Activated naive CD4-positive, alpha-beta T cell treated with anti-CD3 and anti-CD28 coated beads, Interleukin-2, amount 10 ng/mL, durations not matched to agents 7 days and 5 days (primary cell): ENCODE results near the gene OR2V2.
"Not testable (repeated sequence)": the region's sequence is repeated elsewhere in the genome, so short reads cannot be mapped to it uniquely, and the experiment has no call there.

Experiments
- CTCF ChIA-PET: fragments of 350-600 bp; sonication (Branson Sonifier 250); formaldehyde crosslinking; loops from one replicate; lab custom pipeline; 2021; ENCODE audit warnings: antibody characterized with exemption; lab: Charles Lee
- DNase-seq: peaks from one replicate; pipeline ENCODE4 v3.0.0-alpha.2; 2020
- H3K27ac Mint-ChIP-seq: one replicate; pipeline ENCODE4 v1.8.0; 2021; ENCODE audit warnings: mild to moderate bottlenecking, moderate library complexity, mixed read lengths
- H3K27me3 Mint-ChIP-seq: one replicate; pipeline ENCODE4 v1.8.0; 2021; ENCODE audit warnings: mild to moderate bottlenecking, mixed read lengths
- H3K36me3 Mint-ChIP-seq: one replicate; pipeline ENCODE4 v1.8.0; 2021; ENCODE audit warnings: mixed read lengths
- H3K4me1 Mint-ChIP-seq: one replicate; pipeline ENCODE4 v1.8.0; 2021; ENCODE audit warnings: mixed read lengths
- H3K4me3 Mint-ChIP-seq: one replicate; pipeline ENCODE4 v1.8.0; 2021; ENCODE audit warnings: mild to moderate bottlenecking, moderate library complexity, mixed read lengths
- H3K9me3 Mint-ChIP-seq: one replicate; pipeline ENCODE4 v1.8.0; 2021; ENCODE audit warnings: mixed read lengths

OR2V2 gene

GRCh38 chr5:181127456-181127855 lies 19.9 kb upstream of the OR2V2 start:
- no peaks in the 10 kb centered on the region for H3K9me3 Mint-ChIP-seq
- no peak for DNase-seq
- no peak overlapping the region for H3K27ac Mint-ChIP-seq
- peaks cover 38% of the 10 kb centered on the region for H3K27me3 Mint-ChIP-seq
- no peaks in the 10 kb centered on the region for H3K36me3 Mint-ChIP-seq
- no peaks in the 10 kb centered on the region for H3K4me1 Mint-ChIP-seq
- H3K4me3 Mint-ChIP-seq: no peak overlapping the region
- CTCF ChIA-PET: no interaction called here

GRCh38 chr5:181127907-181128626 lies 19.3 kb upstream of the OR2V2 start:
- H3K27ac Mint-ChIP-seq: no peak overlapping the region
- CTCF ChIA-PET: no interaction called here
- no peak for DNase-seq
- no peaks in the 10 kb centered on the region for H3K4me1 Mint-ChIP-seq
- H3K4me3 Mint-ChIP-seq: no peak overlapping the region
- peaks cover 39% of the 10 kb centered on the region for H3K27me3 Mint-ChIP-seq
- no peaks in the 10 kb centered on the region for H3K9me3 Mint-ChIP-seq
- no peaks in the 10 kb centered on the region for H3K36me3 Mint-ChIP-seq

- H3K27ac Mint-ChIP-seq: no peak overlapping the region
- H3K4me1 Mint-ChIP-seq: no peaks in the 10 kb centered on the region
- DNase-seq: no peak
- no peaks in the 10 kb centered on the region for H3K36me3 Mint-ChIP-seq
- peaks cover 48% of the 10 kb centered on the region for H3K27me3 Mint-ChIP-seq
- CTCF ChIA-PET: no interaction called here
- no peak overlapping the region for H3K4me3 Mint-ChIP-seq
- no peaks in the 10 kb centered on the region for H3K9me3 Mint-ChIP-seq
These were observed 17.8 kb upstream of the OR2V2 start for GRCh38 chr5:181129601-181130000.

GRCh38 chr5:181130081-181130480 lies 17.3 kb upstream of the OR2V2 start:
- H3K4me3 Mint-ChIP-seq, H3K4me1 Mint-ChIP-seq, H3K9me3 Mint-ChIP-seq, CTCF ChIA-PET, H3K27ac Mint-ChIP-seq, H3K36me3 Mint-ChIP-seq, DNase-seq: not testable (repeated sequence)
- peaks cover 50% of the 10 kb centered on the region for H3K27me3 Mint-ChIP-seq

- Mint-ChIP-seq H3K27ac (no peak within 1 kb of the TSS), H3K4me1 (no peaks in the 10 kb centered on the region), H3K9me3 (no peaks in the 10 kb centered on the region), H3K36me3 (no peaks in the 10 kb centered on the region), H3K4me3 (no peak within 1 kb of the TSS), H3K27me3 (peaks cover 50% of the 10 kb centered on the region)
- CTCF ChIA-PET: no interaction called here
- DNase-seq: no peak
These were observed 16.4 kb upstream of the OR2V2 start, which contains the start of gene OR2V1 for GRCh38 chr5:181130832-181131496. TSS of gene OR2V1 (minus strand) at chr5:181131169. CDS start at chr5:181125304, 5,865 bp downstream.

- Mint-ChIP-seq H3K4me3 (no peak overlapping the region), H3K27me3 (peaks cover 50% of the 10 kb centered on the region), H3K4me1 (no peaks in the 10 kb centered on the region), H3K9me3 (no peaks in the 10 kb centered on the region), H3K27ac (no peak overlapping the region), H3K36me3 (no peaks in the 10 kb centered on the region)
- CTCF ChIA-PET: no interaction called here
- DNase-seq: no peak
These were observed 15.9 kb upstream of the OR2V2 start for GRCh38 chr5:181131514-181131913.

- no peak overlapping the region for H3K4me3 Mint-ChIP-seq
- H3K27ac Mint-ChIP-seq: no peak overlapping the region
- H3K4me1 Mint-ChIP-seq: no peaks in the 10 kb centered on the region
These were observed 14.3 kb upstream of the OR2V2 start for GRCh38 chr5:181133083-181133482.

GRCh38 chr5:181133610-181134231 lies 13.7 kb upstream of the OR2V2 start:
- CTCF ChIA-PET: no interaction called here
- no peak for DNase-seq
- no peaks in the 10 kb centered on the region for H3K36me3 Mint-ChIP-seq
- peaks cover 2% of the 10 kb centered on the region for H3K9me3 Mint-ChIP-seq
- peaks cover 40% of the 10 kb centered on the region for H3K27me3 Mint-ChIP-seq
- no peaks in the 10 kb centered on the region for H3K4me1 Mint-ChIP-seq
- no peak overlapping the region for H3K27ac Mint-ChIP-seq
- no peak overlapping the region for H3K4me3 Mint-ChIP-seq

More at GRCh38 chr5:181133083-181133482, 14.3 kb upstream of the OR2V2 start:
- no peaks in the 10 kb centered on the region for H3K36me3 Mint-ChIP-seq
- CTCF ChIA-PET: no interaction called here
- DNase-seq: no peak
- peaks cover 46% of the 10 kb centered on the region for H3K27me3 Mint-ChIP-seq
- H3K9me3 Mint-ChIP-seq: no peaks in the 10 kb centered on the region

GRCh38 chr5:181134259-181134658 lies 13.1 kb upstream of the OR2V2 start:
- H3K4me3 Mint-ChIP-seq: no peak overlapping the region
- H3K27me3 Mint-ChIP-seq: peaks cover 38% of the 10 kb centered on the region
- no peaks in the 10 kb centered on the region for H3K4me1 Mint-ChIP-seq
- DNase-seq: no peak
- no peak overlapping the region for H3K27ac Mint-ChIP-seq
- H3K36me3 Mint-ChIP-seq: no peaks in the 10 kb centered on the region
- CTCF ChIA-PET: no interaction called here
- H3K9me3 Mint-ChIP-seq: peaks cover 6% of the 10 kb centered on the region

- CTCF ChIA-PET: no interaction called here
- no peaks in the 10 kb centered on the region for H3K36me3 Mint-ChIP-seq
- peaks cover 9% of the 10 kb centered on the region for H3K9me3 Mint-ChIP-seq
- no peaks in the 10 kb centered on the region for H3K4me1 Mint-ChIP-seq
- H3K27ac Mint-ChIP-seq: no peak overlapping the region
- H3K4me3 Mint-ChIP-seq: no peak overlapping the region
- H3K27me3 Mint-ChIP-seq: peaks cover 28% of the 10 kb centered on the region
- no peak for DNase-seq
These were observed 10.9 kb upstream of the OR2V2 start for GRCh38 chr5:181136361-181136955.

GRCh38 chr5:181138258-181138657 lies 9.1 kb upstream of the OR2V2 start:
- CTCF ChIA-PET: no interaction called here

GRCh38 chr5:181140766-181141165 lies 6.6 kb upstream of the OR2V2 start:
- H3K4me3 Mint-ChIP-seq: no peak overlapping the region
- CTCF ChIA-PET: no interaction called here
- H3K9me3 Mint-ChIP-seq: peaks cover 9% of the 10 kb centered on the region
- H3K36me3 Mint-ChIP-seq: no peaks in the 10 kb centered on the region
- H3K27ac Mint-ChIP-seq: no peak overlapping the region
- H3K27me3 Mint-ChIP-seq: peaks cover 20% of the 10 kb centered on the region
- no peak for DNase-seq
- H3K4me1 Mint-ChIP-seq: no peaks in the 10 kb centered on the region

More at GRCh38 chr5:181138258-181138657, 9.1 kb upstream of the OR2V2 start:
- peaks cover 28% of the 10 kb centered on the region for H3K27me3 Mint-ChIP-seq
- H3K36me3 Mint-ChIP-seq: no peaks in the 10 kb centered on the region
- no peak for DNase-seq
- H3K27ac Mint-ChIP-seq: no peak overlapping the region
- no peaks in the 10 kb centered on the region for H3K4me1 Mint-ChIP-seq
- H3K4me3 Mint-ChIP-seq: no peak overlapping the region
- peaks cover 9% of the 10 kb centered on the region for H3K9me3 Mint-ChIP-seq

GRCh38 chr5:181142054-181142453 lies 5.3 kb upstream of the OR2V2 start:
- H3K9me3 Mint-ChIP-seq: peaks cover 9% of the 10 kb centered on the region
- no peaks in the 10 kb centered on the region for H3K4me1 Mint-ChIP-seq
- no peak for DNase-seq
- CTCF ChIA-PET: no interaction called here
- H3K36me3 Mint-ChIP-seq: no peaks in the 10 kb centered on the region
- peaks cover 24% of the 10 kb centered on the region for H3K27me3 Mint-ChIP-seq
- no peak overlapping the region for H3K4me3 Mint-ChIP-seq
- no peak overlapping the region for H3K27ac Mint-ChIP-seq

- Mint-ChIP-seq H3K9me3 (no peaks in the 10 kb centered on the region), H3K27ac (no peak overlapping the region), H3K36me3 (no peaks in the 10 kb centered on the region), H3K4me1 (no peaks in the 10 kb centered on the region), H3K4me3 (no peak overlapping the region), H3K27me3 (peaks cover 39% of the 10 kb centered on the region)
- DNase-seq: no peak
- CTCF ChIA-PET: interaction anchor here (0.6 kb wide), 1 partner anchor 140 kb away, joined by 3 read pairs; no protein-coding TSS in a partner anchor
These were observed 2.3 kb upstream of the OR2V2 start for GRCh38 chr5:181145133-181145532.
